AG08395 (cell line): ENCODE results near the gene SH3GL1.

Experiments used
- DNase-seq: peaks from one replicate; pipeline ENCODE4 v3.0.0; 2012; ENCODE audit warnings: mixed read lengths, low spot score

The SH3GL1 gene

GRCh38 chr19:4431808-4432674 lies 31.7 kb upstream of the SH3GL1 start:
- no peak for DNase-seq

- no peak for DNase-seq
Measured at GRCh38 chr19:4431296-4431695, 30.9 kb upstream of the SH3GL1 start.

- DNase-seq, result no peak
Measured at GRCh38 chr19:4430760-4431159, 30.4 kb upstream of the SH3GL1 start.

GRCh38 chr19:4429771-4430171 lies 29.4 kb upstream of the SH3GL1 start:
- no peak for DNase-seq

GRCh38 chr19:4429256-4429655 lies 28.9 kb upstream of the SH3GL1 start:
- DNase-seq, result no peak

GRCh38 chr19:4428326-4428975 lies 28.1 kb upstream of the SH3GL1 start:
- DNase-seq, result no peak

GRCh38 chr19:4425537-4425936 lies 25.2 kb upstream of the SH3GL1 start:
- DNase-seq, result peak; percentile 94

GRCh38 chr19:4423416-4424126 lies 23.2 kb upstream of the SH3GL1 start:
- DNase-seq, result no peak

- DNase-seq, result no peak
Measured at GRCh38 chr19:4416268-4416667, 15.9 kb upstream of the SH3GL1 start.

- no peak for DNase-seq
Measured at GRCh38 chr19:4415352-4415751, 15.0 kb upstream of the SH3GL1 start.

- no peak for DNase-seq
Measured at GRCh38 chr19:4414800-4415321, 14.5 kb upstream of the SH3GL1 start.

- no peak for DNase-seq
Measured at GRCh38 chr19:4414144-4414799, 13.9 kb upstream of the SH3GL1 start.

- no peak for DNase-seq
Measured at GRCh38 chr19:4413588-4413987, 13.2 kb upstream of the SH3GL1 start.

GRCh38 chr19:4409123-4409933 lies 9.0 kb upstream of the SH3GL1 start:
- DNase-seq, result no peak

- no peak for DNase-seq
Measured at GRCh38 chr19:4406626-4407025, 6.3 kb upstream of the SH3GL1 start.

- DNase-seq, result no peak
Measured at GRCh38 chr19:4405977-4406376, 5.6 kb upstream of the SH3GL1 start.

GRCh38 chr19:4403005-4403761 lies 2.8 kb upstream of the SH3GL1 start:
- no peak for DNase-seq

- DNase-seq, result peak; percentile 100
Measured at GRCh38 chr19:4402171-4403004, 2.0 kb upstream of the SH3GL1 start, which contains the start of gene CHAF1A. TSS of gene CHAF1A (plus strand) at chr19:4402640. CDS start at chr19:4402763, 123 bp downstream.

GRCh38 chr19:4401769-4402170 lies 1.4 kb upstream of the SH3GL1 start:
- DNase-seq, result no peak

- no peak for DNase-seq
Measured at GRCh38 chr19:4399812-4400134, 574 bp downstream of the SH3GL1 start.
